Stimulated activated CD8-positive, alpha-beta memory T cell treated with anti-CD3 and anti-CD28 coated beads, Interleukin-7, amount 100 ng/mL, for 1 hour (primary cell): ENCODE data around the gene ST6GALNAC3.
"Not testable (repeated sequence)": the region's sequence is repeated elsewhere in the genome, so short reads cannot be mapped to it uniquely, and the experiment has no call there.

Experiments used
- DNase-seq, 2 donors: peaks; one replicate each; pipeline ENCODE4 v3.0.0-alpha.2; 2020; ENCODE audit warnings: low read depth in 2 of 2

ST6GALNAC3 gene

DNA sequence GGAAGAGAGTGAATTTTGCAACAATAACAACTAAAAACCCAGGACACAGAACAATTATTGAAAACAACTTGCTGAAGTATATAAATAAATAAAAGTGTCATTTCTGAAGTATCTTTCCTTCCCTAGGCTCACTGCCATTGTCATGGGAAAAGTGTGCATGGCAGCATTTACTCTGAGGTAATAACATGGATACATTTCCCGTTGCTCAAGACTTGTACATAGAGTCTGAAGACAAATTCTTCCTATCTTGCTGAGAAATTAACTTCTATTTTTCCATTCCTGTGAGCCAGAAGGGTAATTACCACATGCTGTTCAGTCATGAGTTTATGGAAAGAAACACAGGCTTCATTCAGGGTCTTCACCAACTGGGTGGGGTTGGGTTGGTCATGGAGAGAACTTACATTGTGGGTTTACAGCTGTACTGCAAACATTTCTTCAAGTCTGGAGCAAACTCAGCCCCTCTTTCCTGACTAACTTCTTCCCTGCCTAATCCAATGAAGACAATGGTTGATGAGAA is 32.2 kb downstream of the ST6GALNAC3 start:
- no peak for DNase-seq

DNA sequence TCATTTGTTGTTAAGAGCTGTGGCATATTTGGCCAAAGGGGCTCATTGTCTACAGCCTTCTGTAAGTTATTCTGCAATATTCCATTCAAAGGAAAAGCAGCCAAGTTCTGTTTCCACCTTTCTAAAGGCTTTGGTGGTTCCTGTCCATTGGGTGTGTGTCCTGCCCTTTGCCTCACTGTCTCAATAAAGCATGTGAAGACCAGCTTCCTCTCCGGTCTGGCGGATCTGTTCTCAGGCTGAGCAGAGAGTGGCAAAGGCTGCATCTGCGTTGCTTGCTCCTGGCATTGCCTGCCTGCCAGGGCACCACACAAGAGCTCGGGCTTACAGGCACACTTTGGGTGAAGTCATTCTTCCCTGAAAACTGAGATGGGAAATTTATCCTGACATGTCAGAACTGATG is 34.9 kb downstream of the ST6GALNAC3 start:
- no peak for DNase-seq

DNA sequence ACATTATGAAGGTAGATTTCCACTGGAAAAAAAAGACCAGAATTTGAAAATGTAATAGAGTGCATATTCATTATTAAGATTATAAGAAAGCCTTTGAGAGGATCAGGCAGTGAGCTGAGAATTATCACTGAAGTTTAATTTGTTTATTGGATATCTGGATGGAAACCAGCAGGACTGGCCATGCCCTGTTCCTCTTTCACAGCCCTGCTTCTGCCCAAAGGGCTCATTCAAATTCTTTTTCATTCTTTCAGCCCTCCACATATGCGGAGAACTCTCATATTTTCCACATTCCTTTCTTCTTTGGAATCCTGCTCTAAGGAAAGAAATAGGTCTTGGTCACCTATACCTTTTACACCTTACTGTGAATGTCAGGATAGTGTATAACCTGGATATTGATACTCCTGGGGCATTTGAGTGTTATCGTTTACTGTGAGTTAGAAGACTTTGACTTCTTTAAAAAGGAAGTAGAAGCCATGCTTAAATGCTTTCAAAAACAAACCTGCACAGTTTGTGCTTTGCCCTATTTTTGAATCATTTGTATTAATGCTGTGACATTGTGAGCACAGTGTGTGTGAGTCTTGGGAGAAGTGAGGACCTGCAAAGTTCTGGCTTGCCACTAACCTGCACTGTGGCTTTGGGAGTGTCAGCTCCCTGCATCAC is 35.5 kb downstream of the ST6GALNAC3 start:
- no peak for DNase-seq

DNA sequence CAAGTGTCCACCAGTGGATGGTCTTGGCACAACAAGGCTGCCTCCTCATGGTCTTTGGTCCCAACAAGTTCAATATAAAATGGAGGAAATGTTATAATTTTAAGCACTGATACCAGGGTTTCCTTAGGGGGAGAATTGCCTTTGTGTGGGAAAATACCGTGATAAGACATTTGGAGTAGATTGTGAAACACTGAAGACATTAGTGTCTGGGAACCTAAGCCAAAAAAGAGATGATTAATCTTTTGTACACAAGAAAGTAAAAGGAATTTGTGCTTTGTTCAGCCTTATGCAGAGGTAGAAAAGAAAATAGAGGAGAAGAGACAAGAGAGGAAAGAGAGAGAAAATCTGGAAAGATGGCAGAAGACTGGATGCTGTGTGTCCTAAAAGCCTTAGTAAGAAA is 36.1 kb downstream of the ST6GALNAC3 start:
- DNase-seq: no peak

DNA sequence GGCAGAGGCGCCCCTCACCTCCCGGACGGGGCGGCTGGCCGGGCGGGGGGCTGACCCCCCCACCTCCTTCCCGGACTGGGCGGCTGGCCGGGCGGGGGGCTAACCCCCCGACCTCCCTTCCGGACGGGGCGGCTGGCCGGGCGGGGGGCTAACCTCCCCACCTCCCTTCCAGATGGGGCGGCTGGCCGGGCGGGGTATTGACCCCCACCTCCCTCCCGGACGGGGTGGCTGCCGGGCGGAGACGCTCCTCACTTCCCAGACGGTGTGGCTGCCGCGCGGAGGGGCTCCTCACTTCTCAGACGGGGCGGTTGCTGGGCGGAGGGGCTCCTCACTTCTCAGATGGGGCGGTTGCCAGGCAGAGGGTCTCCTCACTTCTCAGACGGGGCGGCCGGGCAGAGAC is 37.8 kb downstream of the ST6GALNAC3 start:
- not testable (repeated sequence) for DNase-seq

DNA sequence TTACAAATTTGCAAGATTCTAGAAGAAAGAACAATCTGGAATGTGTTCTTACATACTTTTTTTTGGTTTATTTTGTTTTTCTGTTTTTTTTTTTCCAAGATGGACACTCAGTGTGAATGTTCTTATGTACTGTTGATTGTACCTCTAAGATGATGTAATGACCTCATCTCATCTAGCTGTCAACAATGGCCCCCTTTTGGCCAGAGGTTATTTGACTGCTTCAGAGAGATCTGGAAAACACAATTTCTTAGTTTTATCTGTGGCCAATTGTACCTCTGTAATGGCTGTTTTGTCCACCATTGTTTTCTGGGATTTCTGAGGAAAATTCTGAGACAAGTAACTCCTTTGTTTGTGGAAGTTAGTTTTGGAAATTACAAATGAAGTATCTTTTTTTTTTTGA is 38.9 kb downstream of the ST6GALNAC3 start:
- no peak for DNase-seq

DNA sequence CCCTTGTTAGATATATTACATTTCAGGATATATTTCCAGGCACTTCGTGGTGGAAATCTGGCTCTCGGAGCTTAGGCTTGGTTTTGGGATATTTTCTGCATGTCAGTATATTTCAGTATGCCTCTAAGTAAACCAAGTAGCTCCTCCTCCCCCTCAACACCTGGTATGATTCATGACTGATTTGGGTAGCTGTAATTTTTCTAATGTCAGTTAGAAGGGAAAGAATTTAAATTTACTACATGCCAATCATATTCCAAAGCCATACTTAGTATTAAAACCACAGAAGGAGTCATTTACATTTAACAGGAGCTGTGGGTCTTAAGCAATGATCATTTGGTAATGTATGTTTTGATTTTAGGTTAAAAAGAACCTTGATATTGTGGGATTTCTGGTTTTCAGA is 40.6 kb downstream of the ST6GALNAC3 start:
- DNase-seq: no peak

DNA sequence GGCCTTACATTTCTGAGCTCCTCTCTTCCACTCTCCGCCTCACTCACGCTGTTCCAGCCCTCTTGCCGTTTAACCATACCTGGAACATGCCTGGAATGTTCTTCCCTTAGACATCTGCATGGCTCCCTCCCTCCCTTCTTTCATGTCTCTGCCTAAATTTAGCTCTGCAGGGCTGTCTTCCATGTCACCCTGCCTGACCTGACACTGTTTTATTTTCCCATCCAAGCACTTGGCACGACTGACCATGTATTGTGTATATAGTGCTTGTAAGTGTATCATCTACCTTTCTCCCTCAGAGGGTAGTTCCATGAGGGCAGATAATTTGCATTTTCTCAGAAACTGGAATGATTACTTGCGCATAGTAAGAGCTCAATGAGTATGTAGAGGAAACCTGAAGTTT is 47.3 kb downstream of the ST6GALNAC3 start:
- no peak for DNase-seq

DNA sequence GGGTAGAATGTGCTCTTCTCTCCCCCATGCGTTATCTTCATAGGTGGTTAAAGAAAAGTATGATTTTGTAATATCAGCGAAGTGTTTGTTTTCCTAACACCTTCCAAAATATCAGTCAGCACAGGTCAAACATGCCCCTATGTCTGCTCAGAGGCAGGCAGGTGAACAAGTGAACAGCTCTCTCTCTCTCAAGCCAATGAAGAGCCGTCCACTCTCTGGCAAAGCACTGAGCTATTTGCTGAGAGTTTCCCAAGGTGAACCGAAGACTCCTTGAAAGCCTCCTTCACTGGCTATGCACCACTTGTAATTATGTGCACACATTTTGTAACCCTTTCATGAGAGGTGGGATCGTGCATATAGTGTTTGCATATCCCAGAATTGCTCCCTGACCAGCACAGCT is 47.7 kb downstream of the ST6GALNAC3 start:
- DNase-seq: no peak

DNA sequence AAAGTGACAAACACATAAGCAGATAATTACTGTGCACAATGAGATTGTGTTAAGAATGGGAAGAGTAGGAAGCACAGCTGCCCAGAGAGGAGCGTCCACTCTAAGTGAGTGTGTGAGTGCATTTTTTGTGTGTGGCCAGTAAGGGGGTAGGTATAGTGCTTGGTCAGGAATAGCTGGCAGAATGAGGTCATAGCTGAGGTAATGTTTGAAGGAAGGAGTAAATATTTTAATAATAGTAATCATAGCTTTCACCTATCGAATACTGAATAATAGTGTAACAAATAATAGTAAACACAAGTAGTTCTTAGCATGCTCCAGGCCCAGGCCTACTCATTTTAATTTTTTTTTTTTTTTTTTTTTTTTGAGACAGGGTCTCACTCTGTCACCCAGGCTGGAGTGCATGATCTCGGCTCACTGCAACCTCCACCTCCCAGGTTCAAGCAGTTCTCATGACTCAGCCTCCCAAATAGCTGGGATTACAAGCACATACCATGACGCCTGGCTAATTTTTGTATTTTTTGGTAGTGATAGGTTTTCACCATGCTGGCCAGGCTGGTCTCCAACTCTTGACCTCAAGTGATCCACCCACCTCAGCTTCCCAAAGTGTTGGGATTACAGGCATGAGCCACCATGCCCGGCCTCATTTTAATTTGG is 49.0 kb downstream of the ST6GALNAC3 start:
- DNase-seq: not testable (repeated sequence)

DNA sequence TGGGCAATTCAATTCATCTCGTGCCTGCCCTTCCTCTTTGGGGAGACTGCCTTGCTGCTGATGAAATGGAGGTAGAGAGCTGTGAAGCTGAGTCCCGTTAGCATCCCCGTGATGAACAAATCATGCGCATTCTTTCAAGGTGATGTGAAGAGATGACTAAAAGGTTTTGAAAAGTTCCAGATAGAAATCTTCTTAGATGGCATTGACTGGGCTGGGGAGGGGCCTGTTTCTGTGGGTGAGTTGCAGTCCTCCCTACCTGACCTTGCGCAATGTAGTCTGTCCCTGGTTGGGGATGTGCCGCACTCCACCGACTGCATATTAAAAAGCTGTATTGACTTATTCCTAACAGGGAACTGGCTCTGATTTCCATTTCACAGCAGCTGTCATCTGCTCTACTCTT is 49.6 kb downstream of the ST6GALNAC3 start:
- DNase-seq: no peak

DNA sequence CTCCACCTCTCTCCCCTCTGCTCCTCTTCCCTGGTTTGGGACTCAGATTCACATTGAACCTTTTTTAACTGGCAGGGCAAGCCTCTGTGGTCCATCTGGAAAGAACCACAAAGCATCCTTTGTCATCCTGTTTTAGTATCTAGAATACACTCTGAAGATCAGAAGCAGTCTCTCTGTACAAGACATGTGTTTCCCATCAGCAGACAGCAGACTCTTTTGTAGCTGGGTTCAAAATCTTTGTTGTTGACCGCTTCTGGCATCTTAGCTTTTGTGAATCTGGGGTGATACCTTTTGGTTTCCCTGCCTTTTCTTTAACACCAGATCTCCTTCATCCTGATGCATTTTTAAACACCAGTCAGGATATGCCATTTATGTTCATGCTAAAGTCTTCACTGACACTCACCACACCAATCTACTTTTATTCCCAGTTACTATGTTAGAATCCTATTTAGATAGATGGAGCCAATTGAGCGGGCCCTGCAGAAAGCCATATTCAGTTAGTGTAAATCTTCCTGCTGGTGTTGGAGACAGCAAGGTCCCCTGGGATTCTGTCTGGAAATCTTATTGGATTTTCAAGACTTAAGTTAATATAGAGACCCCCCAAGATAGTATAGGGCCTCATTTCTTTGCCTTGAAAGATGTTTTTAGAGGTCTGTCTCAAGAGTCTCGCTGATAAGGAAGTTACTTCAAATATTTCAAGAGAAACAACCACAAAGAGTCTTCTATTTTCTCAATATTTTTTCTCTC is 51.1 kb downstream of the ST6GALNAC3 start:
- DNase-seq: no peak

DNA sequence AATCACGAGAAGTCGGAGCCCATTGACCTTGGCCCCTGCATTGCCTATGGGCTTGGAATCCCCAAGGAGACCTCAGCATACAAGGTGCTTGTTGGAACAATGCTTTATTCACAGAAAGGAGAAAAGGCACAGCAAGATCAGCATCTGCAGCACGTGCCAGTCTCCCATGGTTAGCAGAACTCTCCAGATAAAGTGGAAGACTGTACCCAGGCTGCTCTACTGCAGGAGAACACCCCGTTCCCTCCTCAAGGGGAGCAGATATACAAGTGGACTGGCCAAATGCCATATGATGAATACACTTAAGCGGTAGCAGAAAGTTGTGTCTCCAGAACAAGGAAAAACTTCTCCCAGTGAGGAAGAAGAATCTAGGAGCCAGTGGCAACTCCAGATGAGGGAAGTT is 53.5 kb downstream of the ST6GALNAC3 start:
- no peak for DNase-seq

DNA sequence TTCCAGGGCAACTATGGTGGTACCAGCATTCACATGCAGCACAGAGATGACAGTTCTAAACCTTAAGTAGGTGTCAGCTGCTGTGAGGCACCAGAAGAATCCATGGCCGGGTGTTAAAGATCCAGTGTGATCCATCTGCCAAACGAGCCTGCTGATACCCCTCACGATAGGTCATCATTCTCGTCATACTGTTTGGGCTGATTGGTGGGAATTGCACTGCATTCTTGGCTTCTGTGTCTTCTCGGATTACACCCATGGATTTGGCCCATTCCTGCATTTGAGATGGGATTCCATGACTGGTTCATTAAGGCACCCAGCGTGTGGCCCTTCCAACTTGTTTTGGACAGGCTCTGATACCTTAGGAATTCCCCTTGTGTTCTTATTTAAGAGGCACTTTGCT is 55.2 kb downstream of the ST6GALNAC3 start:
- no peak for DNase-seq

DNA sequence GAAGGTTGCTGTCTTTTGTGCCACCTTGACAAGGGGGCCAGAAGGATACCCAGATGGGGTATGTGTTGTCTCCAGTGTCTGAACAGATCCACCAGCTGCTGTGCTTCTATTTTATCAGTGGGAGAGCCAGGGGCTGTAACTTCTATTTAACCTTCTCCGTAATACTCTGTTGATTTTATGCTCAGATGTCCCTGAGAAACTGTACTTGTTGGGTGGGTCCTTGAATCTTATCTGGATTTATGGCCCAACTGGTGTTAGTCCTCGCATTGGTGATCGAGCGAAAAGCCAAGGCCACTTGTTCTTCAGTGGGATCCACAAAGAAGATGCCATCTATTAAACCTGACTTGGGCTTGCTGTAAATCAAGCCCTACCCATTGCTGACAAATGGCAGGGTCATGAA is 56.4 kb downstream of the ST6GALNAC3 start:
- DNase-seq: no peak

DNA sequence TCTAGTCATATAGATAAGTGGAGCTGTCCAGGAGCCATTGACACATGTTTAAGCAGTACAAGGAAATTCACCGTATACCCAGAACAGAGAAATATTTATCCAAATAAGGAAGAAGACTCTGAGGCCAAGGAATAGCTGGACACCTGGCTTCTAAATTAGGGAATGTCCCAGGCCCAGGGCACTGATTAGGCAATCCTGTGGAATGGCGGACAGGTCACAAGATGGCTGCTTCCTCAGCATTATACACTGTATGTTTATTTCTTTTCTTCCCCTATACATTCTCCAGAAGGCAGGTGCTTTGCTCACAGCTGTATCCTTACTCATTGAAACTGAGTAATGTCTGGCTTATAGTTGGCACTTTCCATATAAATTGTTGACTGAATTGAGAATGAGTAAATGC is 59.4 kb downstream of the ST6GALNAC3 start:
- no peak for DNase-seq

DNA sequence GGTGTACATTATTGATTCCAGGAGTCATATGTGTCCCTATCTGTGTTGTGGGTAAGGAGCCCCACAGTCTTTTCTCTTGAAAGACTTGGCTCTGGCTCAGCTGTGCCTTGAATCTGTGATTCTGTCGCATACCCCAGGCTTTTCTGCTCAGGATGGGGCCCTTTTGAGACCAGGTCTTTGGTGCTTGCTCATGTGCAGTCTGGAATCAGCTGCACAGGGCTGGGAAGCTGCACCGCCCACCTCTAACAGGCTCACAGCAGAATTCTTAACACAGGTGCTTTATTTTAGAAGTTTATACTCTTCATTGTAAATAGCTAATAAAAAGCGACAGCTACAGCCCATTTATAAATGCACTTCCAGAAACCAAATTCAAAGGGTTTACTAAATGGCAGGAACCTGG is 61.3 kb downstream of the ST6GALNAC3 start:
- DNase-seq: no peak

DNA sequence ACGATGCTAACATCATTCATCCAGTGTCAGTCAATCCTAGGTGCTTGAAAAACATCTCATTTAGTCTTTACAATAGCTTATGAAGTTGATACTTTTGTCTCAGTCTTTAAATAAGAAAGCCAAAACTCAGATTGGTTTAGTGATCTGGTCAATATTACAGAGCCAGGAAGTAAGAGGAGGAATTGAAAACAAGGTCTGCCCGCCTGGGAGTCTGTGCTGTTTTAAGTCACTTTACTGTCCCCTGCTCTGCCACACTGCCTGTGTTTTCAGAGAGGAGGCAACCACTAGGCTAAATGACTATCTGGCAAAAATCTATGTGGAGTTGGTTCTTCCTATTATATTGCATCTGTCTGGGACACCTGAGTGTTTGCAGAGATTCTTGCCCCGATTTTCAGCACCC is 62.3 kb downstream of the ST6GALNAC3 start:
- no peak for DNase-seq

DNA sequence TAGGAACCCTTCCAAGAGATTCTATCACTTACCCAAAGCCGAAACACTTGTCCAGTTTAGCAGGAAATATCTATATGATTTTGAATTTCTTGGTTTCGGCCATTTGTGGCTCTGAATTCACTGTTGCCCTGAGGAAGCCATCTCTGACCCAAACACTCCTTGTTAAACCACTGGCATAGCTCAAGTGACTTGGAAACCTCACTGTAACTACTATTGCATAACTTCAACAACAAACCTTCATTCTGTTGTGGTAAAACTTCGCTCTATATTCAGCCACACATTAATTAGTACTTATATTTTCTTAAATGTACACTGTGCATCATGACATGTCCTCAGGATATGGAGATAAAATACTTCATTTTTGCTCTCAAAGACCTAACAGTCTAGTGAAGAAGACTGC is 63.2 kb downstream of the ST6GALNAC3 start:
- DNase-seq: no peak

DNA sequence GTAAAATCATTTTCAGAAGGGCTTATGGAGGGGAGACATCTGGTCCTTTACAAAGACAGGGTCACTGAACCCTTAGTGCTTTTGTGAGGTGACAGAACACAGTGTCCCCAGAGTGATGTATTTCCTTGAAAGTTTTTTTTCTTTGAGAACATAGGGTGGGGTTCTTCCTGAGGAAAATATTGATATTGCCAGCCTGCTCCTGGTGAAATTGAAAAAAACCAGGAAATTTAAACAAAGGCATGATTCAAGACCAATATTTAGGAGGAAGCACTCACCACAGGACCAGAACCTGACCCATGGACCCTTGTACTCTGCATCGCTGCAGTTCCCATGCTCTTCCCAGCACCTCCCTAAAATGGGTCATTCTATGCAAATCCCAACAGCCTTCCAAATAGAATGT is 63.7 kb downstream of the ST6GALNAC3 start:
- DNase-seq: no peak

DNA sequence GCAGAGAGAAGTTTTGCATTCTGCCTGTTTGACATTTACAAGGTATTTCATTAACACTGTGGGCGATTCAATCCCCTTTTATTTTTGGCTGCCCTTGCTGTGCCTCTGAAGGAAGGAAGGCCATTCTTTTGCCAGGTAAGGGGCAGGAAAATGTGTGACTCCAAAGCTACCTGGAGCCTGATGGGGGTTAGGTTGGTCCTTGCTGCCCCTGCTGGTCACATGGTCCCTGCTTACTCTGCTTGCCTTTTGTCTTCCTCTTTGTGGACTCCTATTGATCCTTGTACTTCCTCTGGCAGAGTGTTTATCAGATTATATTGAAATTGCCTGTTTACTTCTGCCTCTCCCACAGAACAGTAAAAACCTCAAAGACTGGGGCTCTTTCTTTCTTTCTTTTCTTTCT is 65.7 kb downstream of the ST6GALNAC3 start:
- DNase-seq: no peak

DNA sequence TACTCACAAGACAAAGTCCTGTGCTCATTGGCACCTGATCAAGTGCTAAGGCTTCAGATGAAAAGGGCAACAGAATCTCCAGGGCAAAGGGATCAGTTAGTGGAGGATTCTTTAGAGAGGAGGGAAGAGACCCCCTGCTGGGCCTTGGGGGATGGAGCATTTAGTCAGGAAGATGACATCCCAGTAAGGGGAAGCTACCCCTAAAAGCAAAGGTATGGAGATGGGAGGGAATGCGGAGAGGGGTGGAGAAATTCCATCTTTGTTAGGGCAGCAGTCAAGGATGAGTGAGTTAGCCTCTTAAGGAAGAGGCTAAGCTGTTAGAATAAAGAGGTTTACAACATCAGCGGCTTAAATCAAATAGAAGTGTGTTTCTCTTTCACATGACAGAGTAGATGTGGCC is 67.4 kb downstream of the ST6GALNAC3 start:
- DNase-seq: no peak
